ENCODE results near the gene BNIP5.

The BNIP5 gene

DNA sequence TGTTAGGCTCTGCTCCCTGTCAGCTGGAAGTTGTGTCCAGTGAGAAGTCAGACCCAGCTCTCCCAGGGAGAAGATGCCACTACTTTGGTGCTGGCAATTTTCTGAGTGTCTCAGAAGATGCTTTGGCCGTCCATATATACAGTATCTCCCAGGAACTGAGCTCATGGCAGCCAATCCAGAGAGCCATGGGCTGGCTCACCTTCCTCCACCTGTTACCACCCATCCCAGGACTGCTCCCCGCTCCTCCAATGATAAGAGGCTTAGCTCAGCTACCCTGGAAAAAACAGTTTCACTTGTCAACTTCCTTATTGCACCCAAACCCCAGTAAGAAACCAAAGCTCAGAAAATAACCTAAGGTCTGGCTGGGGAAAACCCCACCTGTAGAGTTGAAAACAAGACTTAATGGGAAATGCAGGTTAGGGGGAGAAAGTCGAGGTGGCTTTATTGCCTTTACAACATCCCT lies at the start of gene BNIP5:
BNIP5 (minus strand) TSS at position 110 of the 463 bp plus-strand sequence. CDS start 6,198 bp downstream, outside the sequence.
- Histone ChIP-seq H2AFZ (ENCODE audit: low read depth, low read length) (no peak within 1 kb of the TSS), H3K9me3 (ENCODE audit: low read length) (no peaks in the 10 kb centered on the region), H3K36me3 (ENCODE audit: insufficient read depth, low read length) (no peaks in the 10 kb centered on the region), H3K4me1 (ENCODE audit: insufficient read depth, low read length) (peaks cover 15% of the 10 kb centered on the region), H3K4me3 (ENCODE audit: low read length) (no peak within 1 kb of the TSS), H3K27me3 (ENCODE audit: insufficient read depth, low read length) (peaks cover 32% of the 10 kb centered on the region)

- Histone ChIP-seq H3K9me3 (ENCODE audit: low read length) (peaks cover 1% of the 10 kb centered on the region), H3K36me3 (ENCODE audit: insufficient read depth, low read length) (no peaks in the 10 kb centered on the region), H3K27me3 (ENCODE audit: insufficient read depth, low read length) (peaks cover 45% of the 10 kb centered on the region), H3K4me1 (ENCODE audit: insufficient read depth, low read length) (peaks cover 18% of the 10 kb centered on the region), H2AFZ (ENCODE audit: low read depth, low read length) (no peak overlapping the region), H3K4me3 (ENCODE audit: low read length) (no peak overlapping the region)
These were observed 47.4 kb upstream of the BNIP5 start for GRCh38 chr6:36384095-36384494.

- H3K9me3 ChIP-seq (ENCODE audit: low read length), result peaks cover 1% of the 10 kb centered on the region
- H3K4me1 ChIP-seq (ENCODE audit: insufficient read depth, low read length), result peaks cover 18% of the 10 kb centered on the region
- H2AFZ ChIP-seq (ENCODE audit: low read depth, low read length), result no peak overlapping the region
- no peak overlapping the region for H3K4me3 ChIP-seq (ENCODE audit: low read length)
- H3K27me3 ChIP-seq (ENCODE audit: insufficient read depth, low read length), result peaks cover 41% of the 10 kb centered on the region
- no peaks in the 10 kb centered on the region for H3K36me3 ChIP-seq (ENCODE audit: insufficient read depth, low read length)
These were observed 46.9 kb upstream of the BNIP5 start for GRCh38 chr6:36383606-36384005.

DNA sequence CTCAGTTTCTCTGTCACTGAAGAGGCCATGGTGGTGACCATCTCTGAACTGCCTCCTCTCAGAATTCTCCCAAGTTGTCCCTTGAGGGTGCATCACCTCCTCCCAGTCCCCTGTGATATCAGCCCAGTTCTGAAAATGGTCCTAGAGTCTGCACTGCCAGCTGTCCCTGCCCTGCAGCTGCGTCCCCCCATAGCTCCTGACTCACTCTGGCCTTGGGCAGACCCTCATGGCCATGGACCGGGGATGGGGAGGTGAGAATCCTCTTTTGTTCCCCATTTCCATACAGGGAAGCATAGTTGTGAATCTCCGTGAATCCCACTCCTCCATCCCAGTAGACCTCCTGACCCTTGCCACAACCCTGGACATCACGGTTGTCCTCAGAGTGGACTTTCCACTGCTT lies 46.3 kb upstream of the BNIP5 start:
- Histone ChIP-seq H3K36me3 (ENCODE audit: insufficient read depth, low read length) (no peaks in the 10 kb centered on the region), H3K27me3 (ENCODE audit: insufficient read depth, low read length) (peaks cover 35% of the 10 kb centered on the region), H3K4me1 (ENCODE audit: insufficient read depth, low read length) (peaks cover 16% of the 10 kb centered on the region), H2AFZ (ENCODE audit: low read depth, low read length) (no peak overlapping the region), H3K4me3 (ENCODE audit: low read length) (no peak overlapping the region), H3K9me3 (ENCODE audit: low read length) (peaks cover 1% of the 10 kb centered on the region)

- Histone ChIP-seq H3K36me3 (ENCODE audit: insufficient read depth, low read length) (no peaks in the 10 kb centered on the region), H3K4me1 (ENCODE audit: insufficient read depth, low read length) (peaks cover 5% of the 10 kb centered on the region), H3K27me3 (ENCODE audit: insufficient read depth, low read length) (peaks cover 23% of the 10 kb centered on the region), H2AFZ (ENCODE audit: low read depth, low read length) (no peak overlapping the region), H3K9me3 (ENCODE audit: low read length) (peaks cover 1% of the 10 kb centered on the region), H3K4me3 (ENCODE audit: low read length) (no peak overlapping the region)
These were observed 45.1 kb upstream of the BNIP5 start for GRCh38 chr6:36381502-36382389.

- Histone ChIP-seq H3K4me1 (ENCODE audit: insufficient read depth, low read length) (no peaks in the 10 kb centered on the region), H3K4me3 (ENCODE audit: low read length) (no peak overlapping the region), H3K36me3 (ENCODE audit: insufficient read depth, low read length) (no peaks in the 10 kb centered on the region), H3K27me3 (ENCODE audit: insufficient read depth, low read length) (peaks cover 9% of the 10 kb centered on the region), H2AFZ (ENCODE audit: low read depth, low read length) (no peak overlapping the region), H3K9me3 (ENCODE audit: low read length) (no peaks in the 10 kb centered on the region)
These were observed 43.5 kb upstream of the BNIP5 start for GRCh38 chr6:36380166-36380565.

DNA sequence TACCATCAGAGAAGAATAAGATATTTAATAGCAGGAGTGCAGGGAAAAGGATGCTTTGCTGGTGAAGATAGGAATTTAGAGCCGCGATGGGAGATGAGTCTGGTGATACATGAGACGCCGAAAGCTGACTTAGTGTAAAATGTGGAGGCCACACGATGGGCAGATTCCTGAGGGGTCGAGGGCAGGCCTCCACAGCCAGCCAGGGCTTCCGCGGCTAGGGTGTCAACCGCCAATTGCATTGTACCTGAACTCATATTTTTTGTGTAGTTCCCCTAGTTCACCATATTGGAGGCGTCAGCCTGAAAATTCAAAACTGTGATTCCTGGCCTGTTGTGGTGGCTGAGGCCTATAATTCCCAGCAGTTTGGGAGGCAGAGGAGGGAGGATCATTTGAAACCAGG lies 42.2 kb upstream of the BNIP5 start:
- Histone ChIP-seq H3K36me3 (ENCODE audit: insufficient read depth, low read length) (no peaks in the 10 kb centered on the region), H3K27me3 (ENCODE audit: insufficient read depth, low read length) (peaks cover 9% of the 10 kb centered on the region)

GRCh38 chr6:36378243-36378920 lies 41.7 kb upstream of the BNIP5 start:
- Histone ChIP-seq H3K4me1 (ENCODE audit: insufficient read depth, low read length) (no peaks in the 10 kb centered on the region), H3K9me3 (ENCODE audit: low read length) (no peaks in the 10 kb centered on the region), H3K4me3 (ENCODE audit: low read length) (no peak overlapping the region), H2AFZ (ENCODE audit: low read depth, low read length) (no peak overlapping the region), H3K36me3 (ENCODE audit: insufficient read depth, low read length) (no peaks in the 10 kb centered on the region), H3K27me3 (ENCODE audit: insufficient read depth, low read length) (peaks cover 4% of the 10 kb centered on the region)

More for the DNA sequence above, 42.2 kb upstream of the BNIP5 start:
- H3K4me1 ChIP-seq (ENCODE audit: insufficient read depth, low read length), result no peaks in the 10 kb centered on the region
- H2AFZ ChIP-seq (ENCODE audit: low read depth, low read length), result no peak overlapping the region
- no peak overlapping the region for H3K4me3 ChIP-seq (ENCODE audit: low read length)
- no peaks in the 10 kb centered on the region for H3K9me3 ChIP-seq (ENCODE audit: low read length)

DNA sequence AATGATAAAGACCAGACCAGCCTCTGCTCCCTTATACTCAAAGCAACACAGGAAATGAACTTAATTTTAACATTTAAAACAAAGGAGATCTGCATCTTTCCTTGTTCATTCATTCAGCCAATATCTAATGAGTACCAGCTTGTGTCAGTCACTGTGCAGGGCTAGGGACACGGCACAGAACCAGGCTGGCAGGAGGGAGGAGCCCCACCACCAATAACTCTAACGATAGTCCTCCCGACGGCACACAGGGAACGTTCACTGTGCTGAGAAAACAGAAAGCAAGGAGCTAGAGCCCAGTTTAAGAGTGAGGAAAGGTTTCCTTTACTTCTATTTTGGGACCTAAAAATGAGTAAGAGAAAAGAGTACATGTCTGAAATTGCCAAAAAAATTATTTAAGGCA lies 40.9 kb upstream of the BNIP5 start:
- Histone ChIP-seq H3K9me3 (ENCODE audit: low read length) (no peaks in the 10 kb centered on the region), H3K4me1 (ENCODE audit: insufficient read depth, low read length) (no peaks in the 10 kb centered on the region), H3K36me3 (ENCODE audit: insufficient read depth, low read length) (no peaks in the 10 kb centered on the region), H3K27me3 (ENCODE audit: insufficient read depth, low read length) (peaks cover 4% of the 10 kb centered on the region), H3K4me3 (ENCODE audit: low read length) (no peak overlapping the region), H2AFZ (ENCODE audit: low read depth, low read length) (no peak overlapping the region)

DNA sequence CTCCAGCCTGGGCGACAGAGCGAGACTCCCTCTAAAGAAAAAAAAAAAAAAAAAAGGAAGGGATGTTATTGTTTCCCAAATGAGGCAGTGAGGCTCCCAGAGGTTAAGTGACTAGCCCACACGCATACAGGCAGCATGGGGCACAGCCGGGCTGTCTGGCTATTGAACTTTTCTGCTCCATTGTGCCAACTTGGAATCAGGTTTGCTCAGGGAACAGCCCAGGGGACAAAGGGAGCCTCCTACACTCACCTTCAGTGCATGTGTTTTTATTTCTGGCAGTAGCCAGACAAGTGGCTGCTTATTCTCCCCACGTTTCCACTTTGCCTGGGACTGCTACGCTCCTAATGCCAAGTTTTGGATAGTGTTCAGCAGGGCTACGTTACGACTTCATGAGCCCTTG lies 40.1 kb upstream of the BNIP5 start:
- Histone ChIP-seq H3K4me3 (ENCODE audit: low read length) (no peak overlapping the region), H3K36me3 (ENCODE audit: insufficient read depth, low read length) (no peaks in the 10 kb centered on the region), H3K4me1 (ENCODE audit: insufficient read depth, low read length) (no peaks in the 10 kb centered on the region), H3K27me3 (ENCODE audit: insufficient read depth, low read length) (peaks cover 4% of the 10 kb centered on the region), H2AFZ (ENCODE audit: low read depth, low read length) (no peak overlapping the region), H3K9me3 (ENCODE audit: low read length) (no peaks in the 10 kb centered on the region)

DNA sequence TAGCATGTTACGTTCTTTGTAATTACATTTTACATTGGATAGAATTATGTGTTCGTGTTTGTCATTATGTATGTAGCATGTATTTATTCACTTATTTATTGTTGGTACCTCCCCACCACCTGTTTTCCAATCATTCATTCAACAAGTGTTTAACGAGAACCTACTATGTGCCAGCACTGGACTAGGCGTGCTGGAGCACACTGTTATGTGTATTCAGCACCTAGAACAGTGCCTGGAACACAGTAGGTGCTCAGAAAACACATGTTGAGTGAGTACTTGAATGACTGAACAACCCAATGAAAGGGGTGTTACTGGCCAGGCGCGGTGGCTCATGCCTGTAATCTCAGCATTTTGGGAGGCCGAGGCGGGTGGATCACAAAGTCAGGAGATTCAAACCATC lies 39.5 kb upstream of the BNIP5 start:
- Histone ChIP-seq H3K9me3 (ENCODE audit: low read length) (no peaks in the 10 kb centered on the region), H3K27me3 (ENCODE audit: insufficient read depth, low read length) (peaks cover 9% of the 10 kb centered on the region), H3K36me3 (ENCODE audit: insufficient read depth, low read length) (no peaks in the 10 kb centered on the region), H3K4me1 (ENCODE audit: insufficient read depth, low read length) (no peaks in the 10 kb centered on the region), H3K4me3 (ENCODE audit: low read length) (no peak overlapping the region), H2AFZ (ENCODE audit: low read depth, low read length) (no peak overlapping the region)

DNA sequence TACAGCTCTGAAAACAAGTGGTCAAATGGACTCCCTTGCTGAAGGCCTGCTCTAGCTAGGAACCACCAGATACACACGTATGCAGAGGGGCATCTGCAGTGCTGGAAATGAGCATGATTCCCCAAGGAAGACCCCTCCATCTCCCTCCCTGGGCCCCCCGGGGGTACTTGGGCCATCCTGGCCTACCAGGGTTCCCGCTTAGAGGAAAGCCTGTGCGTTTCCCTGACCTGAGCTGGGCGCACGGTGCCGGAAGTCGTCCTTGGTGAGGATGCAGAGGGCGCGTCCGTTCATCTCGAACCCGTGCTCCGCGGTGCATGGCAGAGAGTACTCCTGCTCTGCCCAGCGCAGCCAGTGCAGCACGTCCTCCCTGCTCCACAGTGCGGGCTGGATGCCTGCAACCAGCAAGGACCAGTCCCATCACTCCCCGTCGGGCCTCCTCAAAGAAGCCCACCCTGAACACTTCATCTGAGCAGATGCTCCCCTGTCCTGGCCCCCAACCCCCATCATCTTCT lies 39.0 kb upstream of the BNIP5 start:
- Histone ChIP-seq H3K4me1 (ENCODE audit: insufficient read depth, low read length) (no peaks in the 10 kb centered on the region), H3K36me3 (ENCODE audit: insufficient read depth, low read length) (no peaks in the 10 kb centered on the region), H3K9me3 (ENCODE audit: low read length) (no peaks in the 10 kb centered on the region), H2AFZ (ENCODE audit: low read depth, low read length) (no peak overlapping the region), H3K27me3 (ENCODE audit: insufficient read depth, low read length) (peaks cover 11% of the 10 kb centered on the region), H3K4me3 (ENCODE audit: low read length) (no peak overlapping the region)

DNA sequence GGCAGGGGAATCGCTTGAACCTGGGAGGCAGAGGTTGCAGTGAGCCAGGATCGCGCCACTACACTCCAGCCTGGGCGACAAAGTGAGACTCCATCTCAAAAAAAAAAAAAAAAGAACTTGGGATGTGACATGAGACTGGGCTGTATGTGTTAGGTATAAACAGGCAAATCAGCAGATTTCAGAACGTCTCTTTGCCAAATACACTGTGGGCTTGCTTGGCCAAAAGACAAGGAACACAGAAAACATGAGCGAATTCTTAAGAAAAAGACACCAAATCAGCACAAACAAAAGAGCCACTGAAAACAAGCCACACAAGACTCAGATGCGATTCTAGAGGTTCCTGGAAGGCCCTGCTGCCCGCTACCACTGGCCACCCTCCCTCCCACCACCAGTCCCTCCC lies 38.3 kb upstream of the BNIP5 start:
- Histone ChIP-seq H2AFZ (ENCODE audit: low read depth, low read length) (no peak overlapping the region), H3K4me1 (ENCODE audit: insufficient read depth, low read length) (no peaks in the 10 kb centered on the region), H3K36me3 (ENCODE audit: insufficient read depth, low read length) (no peaks in the 10 kb centered on the region), H3K4me3 (ENCODE audit: low read length) (no peak overlapping the region), H3K27me3 (ENCODE audit: insufficient read depth, low read length) (peaks cover 11% of the 10 kb centered on the region), H3K9me3 (ENCODE audit: low read length) (no peaks in the 10 kb centered on the region)

Measured in neuron (in vitro differentiated cells).